Skeletal muscle satellite cell (primary cell): ENCODE measurements around the gene TNFAIP6.

Source experiments
- H3K27me3 ChIP-seq: 2 replicates; pipeline ENCODE4 v1.7.0; 2013; ENCODE audit warnings: low read length; ENCODE audit not compliant: control insufficient read depth, insufficient read depth
- H3K36me3 ChIP-seq: 2 replicates; pipeline ENCODE4 v1.7.0; 2013; ENCODE audit warnings: mild to moderate bottlenecking, control low read depth, low read length; ENCODE audit not compliant: insufficient read depth
- H3K4me1 ChIP-seq: 2 replicates; pipeline ENCODE4 v1.7.0; 2013; ENCODE audit warnings: low read length; ENCODE audit not compliant: control insufficient read depth, insufficient read depth
- H3K4me2 ChIP-seq: 2 replicates; pipeline ENCODE4 v1.7.0; 2013; ENCODE audit warnings: mild to moderate bottlenecking, low read length
- H3K4me3 ChIP-seq: 2 replicates; pipeline ENCODE4 v1.7.0; 2013; ENCODE audit warnings: low read length
- H3K9ac ChIP-seq: 2 replicates; pipeline ENCODE4 v1.7.0; 2013; ENCODE audit warnings: mild to moderate bottlenecking, low read depth, low read length, moderate library complexity
- H3K9me3 ChIP-seq: replicated peaks from 2 replicates; pipeline ENCODE4 v1.7.0; 2013; ENCODE audit warnings: mild to moderate bottlenecking, control low read depth, low read length

TNFAIP6 gene

DNA sequence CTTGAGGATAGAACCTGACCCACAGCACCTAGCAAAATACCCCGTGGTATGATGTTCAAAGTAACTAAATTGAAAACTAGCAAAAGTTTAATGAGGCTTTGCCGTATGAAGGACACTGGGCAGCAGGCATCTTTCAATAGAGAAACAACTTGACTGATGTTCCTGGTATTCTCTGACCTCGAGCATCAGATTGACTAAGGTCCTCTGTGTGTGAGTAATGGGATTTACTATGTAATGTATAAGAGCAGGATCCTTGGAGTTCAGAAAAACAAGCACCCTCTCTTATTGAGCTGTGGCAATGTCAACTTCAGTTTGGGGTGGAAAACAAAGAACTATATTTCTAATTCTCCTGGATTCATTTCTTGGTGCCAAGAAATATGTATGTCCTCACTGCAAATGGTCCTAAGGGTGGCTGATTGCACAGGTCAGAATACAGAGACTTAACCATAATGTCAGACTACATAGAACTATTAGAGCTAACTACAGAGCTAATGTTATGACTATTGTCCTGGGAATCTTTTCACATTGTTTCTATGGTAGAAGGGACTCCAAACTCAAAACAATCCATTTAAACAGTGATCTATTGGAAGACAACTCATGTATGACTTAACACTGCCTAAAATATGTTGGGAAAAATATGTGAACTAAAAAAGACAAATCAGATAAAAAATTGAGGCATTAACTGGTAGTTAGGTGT lies 4.4 kb downstream of the TNFAIP6 start:
- H3K9ac ChIP-seq: no peak overlapping the region
- no peak overlapping the region for H3K4me2 ChIP-seq
- H3K36me3 ChIP-seq: no peaks in the 10 kb centered on the region
- no peaks in the 10 kb centered on the region for H3K9me3 ChIP-seq
- no peaks in the 10 kb centered on the region for H3K27me3 ChIP-seq
- H3K4me1 ChIP-seq: peaks cover 11% of the 10 kb centered on the region
- H3K4me3 ChIP-seq: no peak overlapping the region

DNA sequence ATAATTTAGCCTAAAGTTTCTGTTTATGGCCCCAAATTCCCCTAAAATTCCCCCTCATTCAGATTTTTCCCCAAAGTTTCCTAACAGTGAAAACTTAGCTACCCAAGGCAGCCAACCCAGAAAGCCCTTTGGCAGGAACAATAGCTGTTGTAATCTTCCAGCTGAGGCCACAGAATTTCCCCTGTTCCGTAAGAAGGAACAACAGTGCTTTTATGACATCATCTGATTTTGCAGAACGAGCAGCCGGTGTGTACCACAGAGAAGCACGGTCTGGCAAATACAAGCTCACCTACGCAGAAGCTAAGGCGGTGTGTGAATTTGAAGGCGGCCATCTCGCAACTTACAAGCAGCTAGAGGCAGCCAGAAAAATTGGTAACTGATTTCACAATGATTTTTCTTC lies 6.3 kb downstream of the TNFAIP6 start:
- H3K4me2 ChIP-seq: no peak overlapping the region
- H3K4me1 ChIP-seq: peaks cover 3% of the 10 kb centered on the region
- no peaks in the 10 kb centered on the region for H3K9me3 ChIP-seq
- H3K36me3 ChIP-seq: no peaks in the 10 kb centered on the region
- H3K9ac ChIP-seq: no peak overlapping the region
- H3K4me3 ChIP-seq: no peak overlapping the region
- no peaks in the 10 kb centered on the region for H3K27me3 ChIP-seq

DNA sequence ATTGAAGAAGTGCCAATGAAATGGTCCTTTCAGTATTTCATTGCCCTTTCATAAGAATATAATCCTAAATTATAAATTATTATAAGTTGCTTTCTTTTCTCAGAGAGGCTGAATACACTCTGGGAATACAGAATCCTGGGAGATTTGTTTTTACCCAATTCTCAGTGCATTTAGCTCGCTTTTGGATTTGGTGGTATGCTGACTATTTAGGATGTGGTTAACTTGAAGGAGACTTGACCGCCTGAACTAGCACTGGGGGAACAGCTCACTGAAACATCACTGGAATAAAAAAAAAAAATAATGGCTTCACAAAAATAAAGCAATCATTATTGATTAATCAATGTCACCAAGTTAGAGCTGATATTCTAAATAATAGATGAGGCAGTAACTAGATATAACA lies 10.2 kb downstream of the TNFAIP6 start:
- H3K4me1 ChIP-seq: peaks cover 3% of the 10 kb centered on the region
- peak overlapping the region; percentile 23 for H3K9ac ChIP-seq
- H3K4me3 ChIP-seq: no peak overlapping the region
- no peak overlapping the region for H3K4me2 ChIP-seq
- no peaks in the 10 kb centered on the region for H3K9me3 ChIP-seq
- no peaks in the 10 kb centered on the region for H3K27me3 ChIP-seq
- no peaks in the 10 kb centered on the region for H3K36me3 ChIP-seq

DNA sequence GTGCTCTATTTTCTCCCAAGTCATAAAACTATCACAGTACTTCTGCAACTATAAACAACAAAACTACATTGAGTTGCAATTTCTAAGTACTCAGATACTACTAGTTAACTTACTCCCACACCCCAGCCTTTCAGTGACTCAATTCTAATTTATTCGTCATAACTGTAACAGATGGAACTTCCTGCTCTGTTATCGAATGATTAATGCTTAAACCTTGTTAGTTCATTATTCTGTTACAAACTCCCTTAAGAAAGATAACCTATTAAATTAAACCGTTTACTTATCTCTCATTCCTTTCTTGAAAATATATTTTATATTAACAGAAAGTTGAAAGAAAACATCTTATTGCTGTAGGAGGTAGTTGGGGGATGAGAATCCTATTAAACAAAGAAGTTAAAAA lies 17.0 kb downstream of the TNFAIP6 start:
- H3K27me3 ChIP-seq: no peaks in the 10 kb centered on the region
- H3K4me1 ChIP-seq: peaks cover 13% of the 10 kb centered on the region
- no peaks in the 10 kb centered on the region for H3K36me3 ChIP-seq
- peak overlapping the region; percentile 20 for H3K9ac ChIP-seq
- H3K4me2 ChIP-seq: peak overlapping the region; percentile 58
- no peaks in the 10 kb centered on the region for H3K9me3 ChIP-seq
- H3K4me3 ChIP-seq: no peak overlapping the region

DNA sequence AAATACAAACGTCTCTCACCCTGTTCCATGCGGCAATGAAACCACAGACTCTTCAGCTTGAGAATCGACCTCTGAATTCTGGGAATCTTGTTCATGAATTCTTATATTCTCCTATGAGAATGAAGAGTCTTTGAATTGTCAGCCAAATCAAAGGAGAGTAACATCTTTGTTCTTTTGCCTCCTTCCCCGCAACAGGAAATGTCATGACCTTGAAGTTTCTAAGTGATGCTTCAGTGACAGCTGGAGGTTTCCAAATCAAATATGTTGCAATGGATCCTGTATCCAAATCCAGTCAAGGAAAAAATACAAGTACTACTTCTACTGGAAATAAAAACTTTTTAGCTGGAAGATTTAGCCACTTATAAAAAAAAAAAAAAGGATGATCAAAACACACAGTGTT lies 21.8 kb downstream of the TNFAIP6 start:
- H3K27me3 ChIP-seq: no peaks in the 10 kb centered on the region
- no peaks in the 10 kb centered on the region for H3K36me3 ChIP-seq
- H3K9me3 ChIP-seq: no peaks in the 10 kb centered on the region
- H3K4me1 ChIP-seq: peaks cover 8% of the 10 kb centered on the region
- no peak overlapping the region for H3K4me2 ChIP-seq
- no peak overlapping the region for H3K9ac ChIP-seq
- H3K4me3 ChIP-seq: no peak overlapping the region

DNA sequence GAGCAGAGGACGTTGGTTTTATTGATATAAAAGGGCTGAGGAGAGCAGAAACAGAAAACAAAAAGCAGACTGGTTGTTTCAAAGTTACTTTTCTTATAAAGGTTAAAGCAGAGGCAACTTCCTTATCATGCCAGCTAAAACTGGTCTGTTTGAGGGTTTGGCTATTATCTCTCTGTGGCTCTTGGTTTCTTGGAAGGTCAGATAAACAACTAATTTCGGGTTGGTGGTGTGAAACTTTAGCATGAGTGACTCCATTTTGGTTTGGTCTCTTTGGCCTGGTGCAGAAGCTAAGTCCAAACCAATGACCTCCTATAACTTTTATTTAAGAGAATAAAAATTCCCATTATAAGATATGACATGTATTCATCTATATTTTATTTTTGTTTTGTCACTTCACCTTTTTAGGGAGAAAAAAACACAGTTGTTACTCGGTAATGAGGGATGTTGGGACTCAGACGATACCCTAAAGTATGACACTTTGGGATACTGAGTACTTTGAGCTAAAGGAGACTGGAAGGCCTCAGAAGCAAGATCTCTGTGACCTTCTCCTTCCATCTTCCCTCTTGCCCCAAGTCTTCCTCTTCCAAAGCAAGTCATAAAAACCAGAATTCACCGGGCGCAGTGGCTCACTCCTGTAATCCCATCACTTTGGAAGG lies 23.3 kb downstream of the TNFAIP6 start:
- Histone ChIP-seq H3K4me1 (peaks cover 4% of the 10 kb centered on the region), H3K9ac (no peak overlapping the region), H3K27me3 (no peaks in the 10 kb centered on the region), H3K4me3 (no peak overlapping the region), H3K4me2 (no peak overlapping the region), H3K9me3 (no peaks in the 10 kb centered on the region), H3K36me3 (no peaks in the 10 kb centered on the region)

DNA sequence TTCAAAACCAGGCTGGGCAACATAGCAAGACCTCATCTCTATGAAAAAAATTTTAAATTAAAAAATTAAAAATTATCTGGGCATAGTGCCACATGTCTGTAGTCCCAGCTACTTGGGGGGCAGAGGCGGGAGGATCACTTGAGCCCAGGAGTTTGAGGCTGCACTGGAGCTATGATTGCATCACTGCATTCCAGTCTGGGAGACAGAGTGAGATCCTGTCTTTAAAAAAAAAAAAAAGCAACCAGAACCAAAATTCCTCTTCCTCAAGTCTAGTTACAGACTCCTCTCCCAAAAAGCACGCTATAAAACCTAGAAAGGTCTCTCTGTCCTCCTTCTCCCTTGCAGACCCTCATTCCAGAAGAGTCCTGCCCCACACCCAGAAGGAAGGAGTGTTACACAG lies 23.9 kb downstream of the TNFAIP6 start:
- no peaks in the 10 kb centered on the region for H3K9me3 ChIP-seq

DNA sequence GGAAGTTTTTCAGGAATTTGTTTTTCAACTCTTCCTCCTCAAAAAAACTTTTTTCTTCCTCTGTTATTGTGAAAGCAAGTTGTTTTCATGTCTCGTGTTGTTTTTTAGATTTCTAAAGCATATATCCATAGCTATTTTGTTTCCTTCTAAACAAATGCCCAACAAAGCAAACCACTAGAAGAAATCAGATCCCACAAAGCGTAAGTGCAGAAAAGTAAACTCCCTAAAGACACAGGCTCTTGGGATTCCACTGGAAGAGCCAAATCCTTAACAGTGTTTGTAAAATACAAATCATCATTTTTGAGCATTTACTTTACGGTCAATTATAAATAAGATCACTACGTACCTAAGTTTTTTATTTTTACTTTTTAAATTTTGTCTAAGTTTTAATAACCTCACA lies 30.6 kb downstream of the TNFAIP6 start:
- Histone ChIP-seq H3K9ac (no peak overlapping the region), H3K4me3 (no peak overlapping the region), H3K36me3 (no peaks in the 10 kb centered on the region), H3K9me3 (no peaks in the 10 kb centered on the region), H3K27me3 (no peaks in the 10 kb centered on the region), H3K4me1 (peaks cover 4% of the 10 kb centered on the region), H3K4me2 (no peak overlapping the region)

More for the DNA sequence above, 23.9 kb downstream of the TNFAIP6 start:
- Histone ChIP-seq H3K9ac (no peak overlapping the region), H3K4me2 (no peak overlapping the region), H3K27me3 (no peaks in the 10 kb centered on the region), H3K36me3 (no peaks in the 10 kb centered on the region), H3K4me3 (no peak overlapping the region), H3K4me1 (peaks cover 4% of the 10 kb centered on the region)

DNA sequence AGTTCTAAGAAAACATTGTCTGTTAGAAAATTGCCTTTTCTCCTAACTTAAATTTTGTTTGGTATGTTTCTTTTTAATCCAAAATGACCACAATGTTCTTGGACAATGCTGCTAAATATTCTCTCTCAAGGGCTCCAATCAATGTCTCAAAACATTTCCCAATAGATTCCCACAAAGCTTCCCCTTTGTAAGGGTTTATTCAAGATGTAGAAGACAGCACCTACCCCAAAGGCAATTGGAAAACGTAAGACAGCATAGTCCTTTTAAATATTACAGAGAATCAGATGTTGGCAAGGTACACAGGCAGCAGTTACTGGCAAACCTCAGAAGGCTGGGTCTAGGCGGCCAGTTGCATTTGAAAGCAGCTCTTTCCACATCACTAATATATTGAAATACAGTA lies 34.0 kb downstream of the TNFAIP6 start:
- no peak overlapping the region for H3K9ac ChIP-seq
- no peaks in the 10 kb centered on the region for H3K9me3 ChIP-seq
- H3K36me3 ChIP-seq: no peaks in the 10 kb centered on the region
- H3K27me3 ChIP-seq: no peaks in the 10 kb centered on the region
- H3K4me2 ChIP-seq: no peak overlapping the region
- H3K4me1 ChIP-seq: peaks cover 4% of the 10 kb centered on the region
- H3K4me3 ChIP-seq: no peak overlapping the region

DNA sequence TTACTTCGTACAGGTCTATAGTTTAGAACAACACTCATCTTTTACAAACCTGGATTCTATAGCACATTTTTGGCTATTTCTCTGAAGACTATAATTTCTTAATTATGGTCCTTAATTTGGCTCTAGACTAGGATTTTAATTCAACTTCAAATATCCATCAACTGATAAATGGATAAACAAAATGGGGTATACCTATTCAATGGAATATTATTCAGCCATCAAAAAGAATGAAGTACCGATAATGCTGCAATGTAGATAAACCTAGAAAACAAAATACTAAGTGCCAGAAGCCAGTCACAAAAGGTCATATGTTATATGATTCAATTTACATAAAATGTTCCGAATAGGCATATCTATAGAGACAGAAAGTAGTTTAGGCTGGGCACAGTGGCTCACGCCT lies 37.1 kb downstream of the TNFAIP6 start:
- no peaks in the 10 kb centered on the region for H3K36me3 ChIP-seq
- no peaks in the 10 kb centered on the region for H3K27me3 ChIP-seq
- H3K9me3 ChIP-seq: no peaks in the 10 kb centered on the region
- peaks cover 4% of the 10 kb centered on the region for H3K4me1 ChIP-seq
- no peak overlapping the region for H3K4me3 ChIP-seq
- no peak overlapping the region for H3K9ac ChIP-seq
- no peak overlapping the region for H3K4me2 ChIP-seq

DNA sequence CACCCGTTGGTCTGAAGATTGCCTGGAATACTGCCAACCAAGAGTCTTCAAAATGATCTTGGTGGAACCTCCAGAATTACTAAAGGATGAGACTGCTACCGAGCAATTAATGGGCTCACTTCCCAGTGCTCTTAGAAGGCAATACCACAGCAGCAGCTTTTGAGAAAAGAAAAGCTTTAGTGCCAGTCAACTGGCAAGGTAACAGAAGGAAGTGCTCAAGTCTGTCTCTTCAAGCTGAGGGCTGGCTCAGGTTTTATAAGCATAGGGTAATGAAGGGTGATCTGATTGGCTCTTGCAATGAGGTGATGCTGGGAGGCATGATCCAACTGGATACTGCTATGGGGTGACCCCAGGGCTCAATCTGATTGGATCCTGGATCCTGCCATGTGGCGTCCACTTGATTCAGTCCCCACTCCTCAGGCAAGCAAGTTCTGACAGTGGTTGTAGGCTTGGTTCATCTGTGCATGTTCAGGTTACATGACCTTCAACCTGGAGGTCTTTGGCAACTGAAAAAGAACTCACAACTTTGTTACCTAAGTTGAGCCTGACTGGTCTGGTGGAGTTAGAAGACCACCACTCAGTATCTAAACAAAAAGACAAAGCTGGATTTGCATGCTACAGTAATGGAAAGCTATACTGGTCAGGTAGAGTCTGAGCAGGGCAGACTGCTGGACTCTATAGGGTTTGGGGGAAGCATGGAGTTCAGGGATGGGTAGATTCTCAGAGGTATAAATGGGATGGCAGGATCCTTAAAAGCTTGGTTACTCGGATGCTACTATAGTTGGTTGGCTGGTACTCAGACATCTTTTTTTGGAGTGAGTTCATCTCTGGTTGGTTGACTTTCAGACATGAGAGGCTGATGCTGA lies 38.4 kb downstream of the TNFAIP6 start:
- no peaks in the 10 kb centered on the region for H3K27me3 ChIP-seq
- peaks cover 4% of the 10 kb centered on the region for H3K4me1 ChIP-seq
- H3K9me3 ChIP-seq: no peaks in the 10 kb centered on the region
- no peak overlapping the region for H3K4me3 ChIP-seq
- H3K4me2 ChIP-seq: no peak overlapping the region
- no peaks in the 10 kb centered on the region for H3K36me3 ChIP-seq
- no peak overlapping the region for H3K9ac ChIP-seq
